K562 (cell line): ENCODE results near the gene RAPSN. TPM values are rescaled to one million over a fixed set of nuclear protein-coding genes. Genes with fewer than 3 reads are reported as not detected.

Experiments used
- ARID3A ChIP-seq: IDR thresholded peaks from 2 replicates; pipeline ENCODE4 v1.6.1; 2012; ENCODE audit warnings: low read depth, low read length, improper control_type of control experiment, borderline replicate concordance
- BCL6 ChIP-seq: fragments of 250-450 bp; sonication (Bioruptor Pico); IDR thresholded peaks from 2 replicates; pipeline ENCODE4 v1.4.0; 2020
- CCAR2 ChIP-seq: fragments of 200-400 bp; formaldehyde crosslinking; IDR thresholded peaks from 2 replicates; pipeline ENCODE4 v1.6.1; 2017; ENCODE audit warnings: mild to moderate bottlenecking, low read depth, low read length
- CGGBP1 ChIP-seq: fragments of 250-450 bp; sonication (Bioruptor Pico); IDR thresholded peaks from 2 replicates; pipeline ENCODE4 v1.9.0; 2021; ENCODE audit warnings: mild to moderate bottlenecking
- E2F4 ChIP-seq: sonication (generic); formaldehyde crosslinking; IDR thresholded peaks from 2 replicates; pipeline ENCODE4 v1.8.0; 2022; ENCODE audit warnings: mild to moderate bottlenecking, low read depth, missing genetic modification reagents
- EP300 ChIP-seq: IDR thresholded peaks from 2 replicates; pipeline ENCODE4 v1.6.1; 2012; ENCODE audit warnings: low read length, improper control_type of control experiment
- EP400 ChIP-seq: fragments of 450-650 bp; IDR thresholded peaks from 2 replicates; pipeline ENCODE4 v1.6.1; 2017; ENCODE audit warnings: antibody characterized with exemption, mild to moderate bottlenecking, moderate library complexity
- MAX ChIP-seq: sonication (generic); formaldehyde crosslinking; IDR thresholded peaks from 2 replicates; pipeline ENCODE4 v1.9.0; 2022; ENCODE audit warnings: mild to moderate bottlenecking, missing genetic modification reagents
- MAZ ChIP-seq, 2 experiments: fragments of 450-650 bp in 1 of 2; sonication (generic) in 1 of 2; formaldehyde crosslinking; IDR thresholded peaks in 1 of 2; conservative IDR thresholded peaks in 1 of 2; 2 replicates each; pipeline versions ENCODE4 v1.4.0 to v1.5.0; 2020; ENCODE audit warnings: mild to moderate bottlenecking in 1 of 2, missing genetic modification reagents in 1 of 2
- MBD1 ChIP-seq: fragments of 250-450 bp; sonication (Bioruptor Pico); IDR thresholded peaks from 2 replicates; pipeline ENCODE4 v1.8.0; 2022; ENCODE audit warnings: inconsistent platforms
- NRF1 ChIP-seq, 2 experiments: fragments of 450-650 bp; IDR thresholded peaks in 1 of 2; conservative IDR thresholded peaks in 1 of 2; 2 replicates each; pipeline ENCODE4 v1.6.1; 2014; ENCODE audit warnings: mild to moderate bottlenecking in 2 of 2
- PHF21A ChIP-seq: fragments of 450-650 bp; IDR thresholded peaks from 2 replicates; pipeline ENCODE4 v1.6.1; 2017; ENCODE audit warnings: low read depth, borderline replicate concordance
- PURB ChIP-seq: sonication (generic); formaldehyde crosslinking; IDR thresholded peaks from 2 replicates; pipeline ENCODE4 v1.9.0; 2021; ENCODE audit warnings: low read depth, mild to moderate bottlenecking, missing genetic modification reagents
- RBFOX2 ChIP-seq: fragments of 200-400 bp; formaldehyde crosslinking; IDR thresholded peaks from 2 replicates; pipeline ENCODE4 v1.6.1; 2017; ENCODE audit warnings: low read depth, mild to moderate bottlenecking, low read length, moderate library complexity
- SMAD4 ChIP-seq: fragments of 250-450 bp; sonication (Bioruptor Pico); conservative IDR thresholded peaks from 2 replicates; pipeline ENCODE4 v1.8.0; 2021; ENCODE audit warnings: inconsistent platforms, mild to moderate bottlenecking, moderate library complexity
- SNRNP70 ChIP-seq: fragments of 200-400 bp; formaldehyde crosslinking; optimal IDR thresholded peaks from 2 replicates; pipeline ENCODE3; 2017; ENCODE audit warnings: low read depth, low read length
- TAF15 ChIP-seq: fragments of 200-400 bp; formaldehyde crosslinking; IDR thresholded peaks from 2 replicates; pipeline ENCODE4 v1.6.1; 2017; ENCODE audit warnings: mild to moderate bottlenecking, low read depth, low read length, moderate library complexity
- THRAP3 ChIP-seq: fragments of 450-650 bp; IDR thresholded peaks from 2 replicates; pipeline ENCODE4 v1.6.1; 2016; ENCODE audit warnings: mild to moderate bottlenecking, inconsistent platforms, borderline replicate concordance
- ZBTB33 ChIP-seq: sonication (generic); formaldehyde crosslinking; IDR thresholded peaks from 2 replicates; pipeline ENCODE4 v1.8.1; 2023; ENCODE audit warnings: mild to moderate bottlenecking, missing genetic modification reagents
- ZNF79 ChIP-seq: fragments of 250-450 bp; sonication (Bioruptor Pico); IDR thresholded peaks from 2 replicates; pipeline ENCODE4 v1.4.0; 2020; ENCODE audit warnings: low read depth, mild to moderate bottlenecking, moderate library complexity
- polyA plus RNA-seq, 8 experiments: library from polyadenylated mRNA; depleted of rRNA in 4 of 8; stranded (reverse) in 5 of 8; unstranded in 3 of 8; fragments of >200 nt; fragmentation: Nextera tagmentation in 2 of 8; fragmentation: Illumina TruSeq in 1 of 8; extraction: Ambion mirVana in 2 of 8; extraction: Trizol in 1 of 8; gene quantifications; 2 replicates each; pipeline versions ENCODE4 v1.2.1 to v1.2.3, GENCODE V29; 2011 to 2014; ENCODE audit warnings: inconsistent platforms in 1 of 8, missing spikeins in 1 of 8
- total RNA-seq, 7 experiments: library from RNA; depleted of rRNA in 6 of 7; stranded (reverse); fragments of >200 nt in 6 of 7; fragmentation: Illumina TruSeq in 2 of 7; extraction: Trizol in 2 of 7; gene quantifications; 2 replicates each; pipeline versions ENCODE4 v1.2.1 to v1.2.3, GENCODE V29; 2011 to 2021; ENCODE audit warnings: low replicate concordance in 1 of 7

The RAPSN gene
- total and polyA plus RNA-seq, 9 of the 15 experiments (the other 6 are each of a cell fraction or from before 2014, with no cell fraction given), result 0.06 to 0.11 TPM; not detected in 7

DNA sequence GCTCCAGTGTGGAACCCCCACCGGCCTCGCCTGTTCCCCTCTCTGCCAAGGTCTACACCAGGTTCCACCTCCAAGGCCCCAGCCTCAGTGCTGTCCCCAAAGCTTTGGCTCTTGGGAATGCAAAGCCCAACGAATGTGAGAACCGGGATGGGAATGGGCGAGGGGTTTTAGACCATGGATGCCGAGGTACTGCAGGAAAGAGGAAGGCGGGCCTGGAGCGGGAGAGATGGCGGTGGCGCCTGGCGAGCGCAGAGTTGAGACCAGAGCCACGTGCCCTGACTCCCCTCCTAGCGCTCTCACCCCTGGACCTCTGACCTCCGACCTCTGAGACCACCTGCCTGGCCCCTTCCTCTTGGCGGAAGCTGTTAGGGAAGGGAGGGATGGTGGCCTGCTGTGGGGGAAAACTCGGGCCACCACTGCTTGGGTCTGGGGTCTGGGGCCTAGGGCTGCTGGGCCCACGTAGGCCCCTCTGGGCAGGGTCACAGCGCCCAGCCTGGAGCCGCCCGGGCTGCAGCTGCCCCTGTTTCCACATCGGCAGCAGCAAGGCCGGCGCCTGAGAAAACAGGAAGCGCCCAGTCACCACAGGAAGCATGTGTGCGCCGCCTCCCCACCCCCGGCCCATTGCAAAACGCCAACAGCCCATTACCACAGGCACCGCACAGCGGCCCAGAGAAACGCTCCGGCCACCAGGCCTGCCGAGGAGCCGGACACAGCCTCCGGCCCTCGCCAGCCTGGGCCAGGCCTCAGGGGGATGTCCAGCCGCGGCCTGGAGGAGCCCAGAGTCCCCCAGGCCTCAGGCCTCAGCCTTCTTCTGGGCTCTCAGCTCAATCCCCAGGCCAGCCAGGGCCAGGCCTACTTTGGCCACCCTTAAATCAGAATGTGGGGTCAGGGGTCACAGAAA is 54.4 kb downstream of the RAPSN start (continued):
- TF ChIP-seq MAZ (CRISPR knock-in tag; conservative IDR thresholded peaks at IDR 0.05 in 1 of 2, IDR thresholded peaks at IDR 0.05 in 1 of 2) (peak in 1 of 2 experiments; percentile 63; a peak in 3 of 4 replicates), ZNF79 (peak; percentile 25; the same call in 1 of the 2 replicates), PHF21A (no peak), MBD1 (CRISPR knock-in tag) (0 out of 2 replicates have a peak, but pooled peaks have one; percentile 7), BCL6 (CRISPR knock-in tag) (0 out of 2 replicates have a peak, but pooled peaks have one; percentile 35), EP300 (peak; percentile 49), THRAP3 (no peak), ARID3A (no peak), EP400 (peak; percentile 71), RBFOX2 (peak; percentile 79), E2F4 (no peak), TAF15 (no peak), PURB (CRISPR knock-in tag) (no peak), MAX (CRISPR knock-in tag) (peak; percentile 72), SNRNP70 (no peak), NRF1 (conservative IDR thresholded peaks at IDR 0.05 in 1 of 2, IDR thresholded peaks at IDR 0.05 in 1 of 2) (peak; percentile 21 to 37; a peak in 1 of 4 replicates), ZBTB33 (CRISPR knock-in tag) (peak; percentile 97), CCAR2 (no peak), SMAD4 (CRISPR knock-in tag) (peak; percentile 90), CGGBP1 (no peak)
